GM12873 (cell line): ENCODE data around the gene FGGY.

Experiments used
- CTCF ChIP-seq: IDR thresholded peaks from 2 replicates; pipeline ENCODE4 v1.5.1; 2012; ENCODE audit warnings: low read depth, mild to moderate bottlenecking, moderate library complexity, low read length, control low read depth; ENCODE audit not compliant: insufficient read depth; ENCODE audit errors: missing control alignments

FGGY gene

DNA sequence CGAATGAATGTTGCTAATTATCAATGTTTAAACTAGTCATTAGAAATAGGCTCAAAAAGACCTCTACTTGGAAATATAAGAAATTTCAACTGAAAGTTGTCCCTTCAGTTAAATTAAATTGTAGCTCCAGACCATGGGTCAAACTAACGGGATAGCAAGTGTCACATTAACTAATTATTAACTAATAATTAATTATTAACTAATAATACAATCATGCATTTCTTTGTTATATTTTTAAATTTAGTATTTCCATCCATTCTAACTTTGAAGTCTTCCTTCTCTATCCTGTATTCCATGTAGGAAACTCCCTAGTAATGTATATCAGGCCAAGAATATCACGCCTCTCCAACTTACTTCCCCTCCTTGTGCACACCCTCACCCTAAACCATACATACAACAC is 474.5 kb downstream of the FGGY start:
- no peak for TF ChIP-seq CTCF

- no peak for TF ChIP-seq CTCF
Observed at GRCh38 chr1:59775480-59775879, 478.6 kb downstream of the FGGY start.

- TF ChIP-seq CTCF = peak; percentile 7
Observed at GRCh38 chr1:59776960-59777852, 480.3 kb downstream of the FGGY start.

DNA sequence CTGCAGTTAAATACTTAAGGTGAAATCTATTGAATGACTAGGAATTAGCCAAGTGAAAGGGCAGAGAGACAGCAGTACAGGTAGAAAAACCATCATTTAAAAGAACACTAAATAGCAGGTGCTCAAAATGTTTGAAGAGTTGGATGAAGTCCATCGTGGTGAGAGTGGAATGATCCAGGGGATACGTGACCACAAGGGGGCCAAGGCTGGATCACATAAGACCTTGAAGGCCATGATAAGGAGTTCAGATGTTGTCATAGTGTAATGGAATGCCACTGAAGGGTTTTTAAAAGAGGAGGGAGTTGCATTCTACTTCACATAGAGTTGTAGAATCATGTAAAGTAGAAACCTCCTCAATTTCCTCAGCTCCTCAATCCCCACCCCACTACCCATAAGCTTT is 483.1 kb downstream of the FGGY start:
- TF ChIP-seq CTCF = peak; percentile 28

GRCh38 chr1:59788825-59789224 is 491.9 kb downstream of the FGGY start:
- TF ChIP-seq CTCF = no peak

- TF ChIP-seq CTCF = no peak
Observed at GRCh38 chr1:59798600-59798999, 501.7 kb downstream of the FGGY start.

GRCh38 chr1:59803458-59804038 is 506.7 kb downstream of the FGGY start:
- TF ChIP-seq CTCF = no peak
